NCI-H2196 (cell line): Measurements from ENCODE around the gene COL12A1.

Experiments used
- DNase-seq: peaks from one replicate; lab custom pipeline; 2025; ENCODE audit not compliant: unreplicated experiment; lab: John Stamatoyannopoulos, UW

The COL12A1 gene

GRCh38 chr6:75180864-75181263 lies 25.0 kb downstream of the COL12A1 start:
- DNase-seq = no peak

- DNase-seq = no peak
Observed at GRCh38 chr6:75178757-75179156, 27.1 kb downstream of the COL12A1 start.

GRCh38 chr6:75176076-75176582 lies 29.7 kb downstream of the COL12A1 start:
- DNase-seq = no peak

GRCh38 chr6:75171986-75172385 lies 33.9 kb downstream of the COL12A1 start:
- DNase-seq = no peak

GRCh38 chr6:75171567-75171966 lies 34.3 kb downstream of the COL12A1 start:
- DNase-seq = no peak

GRCh38 chr6:75170691-75171560 lies 34.9 kb downstream of the COL12A1 start:
- DNase-seq = no peak

GRCh38 chr6:75169689-75170586 lies 35.9 kb downstream of the COL12A1 start:
- no peak for DNase-seq

GRCh38 chr6:75167851-75168250 lies 38.0 kb downstream of the COL12A1 start:
- DNase-seq = no peak

- DNase-seq = no peak
Observed at GRCh38 chr6:75167325-75167724, 38.5 kb downstream of the COL12A1 start.

- DNase-seq = no peak
Observed at GRCh38 chr6:75166773-75167172, 39.1 kb downstream of the COL12A1 start.

- no peak for DNase-seq
Observed at GRCh38 chr6:75166236-75166635, 39.6 kb downstream of the COL12A1 start.

- no peak for DNase-seq
Observed at GRCh38 chr6:75158176-75158575, 47.7 kb downstream of the COL12A1 start.

- no peak for DNase-seq
Observed at GRCh38 chr6:75157336-75157735, 48.5 kb downstream of the COL12A1 start.

- DNase-seq = no peak
Observed at GRCh38 chr6:75156186-75156878, 49.5 kb downstream of the COL12A1 start.

- DNase-seq = no peak
Observed at GRCh38 chr6:75155631-75156030, 50.2 kb downstream of the COL12A1 start.

- DNase-seq = no peak
Observed at GRCh38 chr6:75154973-75155372, 50.9 kb downstream of the COL12A1 start.

- no peak for DNase-seq
Observed at GRCh38 chr6:75150685-75151412, 55.0 kb downstream of the COL12A1 start.

GRCh38 chr6:75149696-75150095 lies 56.2 kb downstream of the COL12A1 start:
- no peak for DNase-seq

GRCh38 chr6:75149240-75149639 lies 56.6 kb downstream of the COL12A1 start:
- no peak for DNase-seq

- no peak for DNase-seq
Observed at GRCh38 chr6:75147512-75147911, 58.3 kb downstream of the COL12A1 start.
